Suppressor macrophage (primary cell): ENCODE measurements around the gene NLGN4X.

Source experiments
- DNase-seq, 4 experiments: peaks; one replicate each; pipeline ENCODE4 v3.0.0-alpha.2; 2020 to 2022

NLGN4X gene

DNA sequence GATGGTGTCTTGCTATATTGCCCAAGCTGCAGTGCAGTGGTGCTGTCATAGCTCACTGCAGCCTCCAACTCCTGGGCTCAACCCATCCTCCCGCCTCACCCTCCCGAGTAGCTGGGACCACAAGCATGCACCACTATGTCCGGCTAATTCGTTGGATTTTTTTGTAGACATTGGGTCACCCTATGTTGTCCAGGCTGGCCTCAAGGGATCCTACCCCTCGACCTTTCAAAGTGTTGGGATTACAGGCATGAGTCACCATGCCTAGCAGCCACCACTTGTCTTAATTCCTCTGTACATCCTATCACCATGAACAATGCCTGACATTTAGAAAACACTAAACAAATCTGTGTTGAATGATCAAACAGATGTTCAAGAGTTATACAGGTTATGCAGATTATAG is 76.7 kb downstream of the NLGN4X start:
- DNase-seq, result no peak

DNA sequence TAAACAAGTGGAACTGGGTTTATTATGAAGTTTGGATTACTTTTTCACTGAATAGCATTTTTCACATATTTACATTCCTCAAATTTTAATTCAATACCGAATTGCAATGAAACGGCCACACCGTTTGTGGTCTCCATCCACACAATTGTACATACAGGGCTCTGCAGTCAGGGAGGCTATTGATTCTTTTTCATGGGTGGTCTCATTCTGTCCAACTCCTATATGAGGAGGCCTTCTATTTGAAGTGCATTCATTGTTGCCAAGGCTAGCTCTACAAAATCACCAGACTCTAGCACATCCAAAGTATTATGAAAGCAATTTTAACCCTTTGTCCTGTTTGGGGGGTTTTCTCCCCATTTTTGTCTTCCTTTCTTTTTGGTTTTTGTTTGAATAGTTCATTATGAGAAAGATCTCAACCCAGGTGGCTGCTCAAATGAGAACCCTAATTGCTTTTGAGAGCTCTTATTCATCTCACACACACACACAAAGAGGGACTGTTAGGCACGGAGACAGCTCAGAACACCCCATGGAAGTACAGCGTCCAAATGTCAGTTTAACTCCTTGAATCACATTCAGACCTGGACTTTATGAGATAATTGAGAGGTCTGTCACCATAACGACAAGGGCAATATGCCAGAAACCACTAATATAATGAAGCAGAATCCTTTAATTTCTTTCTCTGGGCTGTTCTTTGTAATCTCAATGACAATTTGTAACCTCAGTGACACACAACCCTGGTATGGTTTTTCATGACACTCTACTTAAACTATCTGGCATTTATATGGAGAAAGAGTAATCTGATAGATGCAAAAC is 79.4 kb downstream of the NLGN4X start:
- no peak for DNase-seq

DNA sequence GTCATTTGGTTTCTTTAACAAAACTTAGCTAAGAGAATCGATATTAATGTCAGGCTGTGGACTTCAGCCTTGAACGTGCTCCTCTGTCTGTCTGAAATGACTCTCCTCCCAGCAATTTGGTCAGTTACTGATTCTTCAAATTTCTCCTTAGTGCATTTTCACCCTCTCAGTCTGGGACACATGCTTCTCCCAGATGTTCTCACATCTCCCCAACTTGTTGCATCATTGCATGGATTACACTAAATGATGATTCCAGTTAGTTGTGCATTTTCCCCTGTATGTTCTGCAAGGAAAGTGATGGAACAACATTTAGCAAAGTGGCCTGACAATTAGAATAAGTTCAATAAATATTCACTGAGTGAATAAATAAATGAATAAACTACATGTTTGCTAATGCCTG is 94.4 kb downstream of the NLGN4X start:
- no peak for DNase-seq

GRCh38 chrX:6132970-6133369 is 95.7 kb downstream of the NLGN4X start:
- no peak for DNase-seq

DNA sequence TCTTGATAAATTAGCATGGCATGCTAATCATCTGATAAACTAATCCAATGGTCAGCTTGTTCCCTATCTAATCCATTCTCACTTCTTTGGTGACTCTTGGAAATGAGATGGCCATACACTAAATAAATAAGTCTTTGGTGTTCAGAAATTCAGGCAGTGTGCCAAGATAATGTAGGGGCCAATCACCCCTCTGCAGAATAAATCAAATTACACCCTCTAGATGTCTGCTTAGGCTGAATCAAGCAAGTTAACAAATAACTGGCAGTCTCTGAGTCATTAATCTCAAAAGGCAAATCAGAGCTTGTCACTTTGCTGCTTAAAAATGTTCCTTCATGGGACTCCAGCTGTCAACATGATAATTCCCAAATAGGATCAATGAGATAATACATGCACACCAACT is 97.4 kb downstream of the NLGN4X start:
- no peak for DNase-seq

GRCh38 chrX:6129195-6129594 is 99.5 kb downstream of the NLGN4X start:
- DNase-seq, result no peak

DNA sequence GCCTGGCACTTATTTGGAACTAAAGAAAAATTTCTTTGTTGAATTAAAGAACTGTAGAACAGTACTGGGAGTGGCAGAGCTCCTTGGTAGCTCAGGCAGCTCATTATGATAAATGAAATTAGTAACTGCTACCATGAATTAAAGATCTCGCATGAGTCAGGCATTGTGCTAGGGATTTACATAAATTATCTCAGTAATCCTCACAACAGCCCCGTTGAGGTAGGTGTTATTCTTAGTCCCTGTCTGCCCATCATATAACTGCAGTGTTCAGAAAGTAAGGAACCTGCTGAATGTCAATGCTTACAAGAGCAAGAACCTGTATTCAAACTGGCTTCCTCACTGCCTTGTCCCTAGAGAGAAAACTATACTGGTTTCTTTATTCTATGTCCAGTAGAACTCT is 108.3 kb downstream of the NLGN4X start:
- no peak for DNase-seq

DNA sequence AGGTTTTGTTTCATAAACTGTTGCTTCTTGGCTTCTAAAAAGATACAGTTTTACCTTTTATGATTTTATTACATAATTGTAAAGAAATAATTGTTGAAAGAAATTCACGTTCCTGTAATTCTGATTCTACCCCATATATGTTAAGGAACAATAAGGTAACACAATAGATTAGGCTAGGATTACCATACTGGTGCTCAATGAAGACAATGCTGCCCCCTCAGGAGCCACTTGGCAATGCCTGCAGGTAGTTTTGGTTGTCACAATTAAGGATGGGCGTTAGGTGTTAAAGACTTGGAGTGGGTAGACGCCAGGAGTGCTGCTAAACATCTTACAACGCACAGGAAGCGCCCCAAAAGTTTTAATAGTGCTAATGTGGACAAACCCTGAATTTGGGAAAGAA is 133.2 kb downstream of the NLGN4X start:
- DNase-seq, result no peak

DNA sequence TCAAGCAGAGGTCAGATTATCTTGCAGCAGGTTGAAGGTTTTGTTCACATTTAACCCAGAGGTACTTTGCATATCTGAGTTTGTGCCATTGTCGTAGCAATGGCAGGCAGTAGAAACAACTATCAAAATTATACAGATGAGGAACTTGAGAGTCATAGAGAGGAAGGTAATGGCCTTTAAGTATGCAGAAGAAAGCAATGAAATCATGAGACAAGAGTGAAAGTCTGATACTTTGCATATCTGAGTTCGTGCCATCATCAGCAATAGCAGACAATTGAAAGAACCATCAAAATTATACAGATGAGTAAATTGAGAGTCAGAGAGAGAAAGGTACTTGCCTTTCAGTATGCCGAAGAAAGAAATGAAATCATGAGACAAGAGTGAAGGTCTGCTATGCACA is 154.1 kb downstream of the NLGN4X start:
- DNase-seq, result no peak

DNA sequence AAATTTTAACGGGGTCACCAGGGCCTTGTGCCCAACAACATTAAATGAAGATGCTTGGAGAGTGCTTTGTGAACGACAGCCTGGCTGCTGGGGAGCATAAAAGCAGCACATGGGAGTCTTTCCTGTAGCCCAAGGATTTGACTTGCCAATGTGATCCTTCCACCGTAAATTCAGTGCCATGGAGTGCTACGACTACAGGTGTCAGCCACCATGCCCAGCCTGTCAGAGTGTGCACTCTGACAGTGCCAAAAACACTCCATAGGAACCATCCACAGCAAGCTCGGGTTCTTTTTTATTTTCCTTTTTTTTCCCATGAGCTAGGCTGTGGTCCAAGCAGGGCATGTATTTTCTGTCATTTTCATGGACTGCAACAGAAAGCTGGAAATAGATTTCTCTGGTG is 156.9 kb downstream of the NLGN4X start:
- no peak for DNase-seq

- DNase-seq, result no peak
These were observed 161.1 kb downstream of the NLGN4X start for GRCh38 chrX:6067600-6067999.

DNA sequence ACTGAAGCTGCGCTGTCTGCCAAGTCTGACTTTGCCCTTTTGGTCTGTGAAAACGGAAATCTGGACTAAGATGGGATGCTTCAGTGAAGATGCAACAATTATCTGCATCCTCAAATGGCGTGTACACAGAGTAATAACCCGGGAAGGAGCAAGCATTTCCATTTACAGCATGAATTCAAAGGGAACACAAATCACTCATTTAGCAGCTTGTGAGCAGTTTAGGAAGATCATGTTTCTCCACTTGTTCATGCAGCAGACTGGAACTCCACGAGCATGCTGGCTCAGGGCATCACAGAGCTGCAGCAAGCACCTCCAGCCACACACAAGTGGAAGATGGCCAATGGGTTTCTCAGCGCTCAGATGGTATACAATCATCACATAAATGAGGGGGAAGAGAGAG is 175.5 kb downstream of the NLGN4X start:
- no peak for DNase-seq

- no peak for DNase-seq
These were observed 176.4 kb downstream of the NLGN4X start for GRCh38 chrX:6052111-6052745.

GRCh38 chrX:6049132-6049531 is 179.5 kb downstream of the NLGN4X start:
- no peak for DNase-seq

- no peak for DNase-seq
These were observed 187.0 kb downstream of the NLGN4X start for GRCh38 chrX:6041630-6042029.

GRCh38 chrX:6029014-6029413 is 199.7 kb downstream of the NLGN4X start:
- no peak for DNase-seq

DNA sequence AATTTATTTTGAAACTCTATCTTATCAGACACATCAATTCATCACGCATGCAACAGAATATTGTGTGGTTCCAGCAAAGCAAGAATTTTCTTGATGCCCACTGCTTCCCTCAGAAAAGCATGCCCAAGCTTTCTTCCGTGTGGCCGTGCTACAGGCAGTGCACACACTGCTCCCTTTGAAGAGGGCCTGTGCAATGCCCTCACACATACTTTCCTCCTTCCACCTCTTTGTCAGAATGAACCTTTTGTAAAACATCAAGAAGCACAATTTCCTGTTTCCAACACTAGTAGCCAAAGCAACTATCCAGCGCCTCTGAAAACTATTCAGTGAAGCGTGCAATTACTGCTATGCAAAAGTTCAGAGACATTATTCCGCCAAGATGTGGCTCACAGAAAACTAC is 201.7 kb downstream of the NLGN4X start:
- DNase-seq, result no peak

GRCh38 chrX:6026429-6026828 is 202.2 kb downstream of the NLGN4X start:
- no peak for DNase-seq

GRCh38 chrX:6024204-6024603 is 204.5 kb downstream of the NLGN4X start:
- DNase-seq, result no peak

GRCh38 chrX:6021316-6022091 is 207.2 kb downstream of the NLGN4X start:
- peak; percentile 13 to 34 (median 25) for DNase-seq

DNA sequence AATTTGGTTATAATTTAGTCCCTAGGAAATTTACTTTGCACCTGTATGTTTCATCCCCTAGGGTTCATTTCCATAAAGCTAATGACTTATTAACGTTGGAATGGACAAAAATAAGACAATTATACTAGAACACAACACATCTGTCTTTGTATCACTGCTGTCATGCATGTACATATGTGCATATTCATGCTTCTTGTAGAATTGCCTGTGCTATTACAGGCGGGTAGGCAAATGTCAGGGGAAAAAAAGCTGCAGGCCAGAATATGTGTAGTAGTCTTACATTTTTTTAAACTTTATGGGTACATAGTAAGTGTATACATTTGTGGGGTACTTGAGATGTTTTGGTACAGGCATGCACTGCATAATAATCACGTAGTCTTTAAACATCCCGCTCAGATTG is 209.6 kb downstream of the NLGN4X start:
- DNase-seq, result no peak

- DNase-seq, result no peak
These were observed 213.2 kb downstream of the NLGN4X start for GRCh38 chrX:6015423-6015822.

DNA sequence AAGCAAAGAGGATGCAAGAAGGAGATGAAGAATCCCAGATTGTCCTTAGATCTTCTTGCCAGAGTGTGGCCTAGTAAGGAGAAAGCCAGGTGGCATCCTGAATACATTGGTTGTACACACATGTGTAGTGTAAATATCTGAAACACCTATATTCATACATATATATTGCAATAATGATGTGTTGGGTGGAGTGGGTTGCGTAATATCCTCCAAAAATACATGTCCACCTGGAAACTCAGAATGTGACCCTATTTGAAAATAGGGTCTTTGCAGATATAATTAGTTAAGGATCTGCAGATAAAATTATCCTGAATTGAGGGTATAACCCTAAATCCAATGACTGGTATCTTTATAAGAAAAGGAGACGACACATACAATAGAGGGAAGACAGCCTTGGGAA is 216.3 kb downstream of the NLGN4X start:
- DNase-seq, result no peak

DNA sequence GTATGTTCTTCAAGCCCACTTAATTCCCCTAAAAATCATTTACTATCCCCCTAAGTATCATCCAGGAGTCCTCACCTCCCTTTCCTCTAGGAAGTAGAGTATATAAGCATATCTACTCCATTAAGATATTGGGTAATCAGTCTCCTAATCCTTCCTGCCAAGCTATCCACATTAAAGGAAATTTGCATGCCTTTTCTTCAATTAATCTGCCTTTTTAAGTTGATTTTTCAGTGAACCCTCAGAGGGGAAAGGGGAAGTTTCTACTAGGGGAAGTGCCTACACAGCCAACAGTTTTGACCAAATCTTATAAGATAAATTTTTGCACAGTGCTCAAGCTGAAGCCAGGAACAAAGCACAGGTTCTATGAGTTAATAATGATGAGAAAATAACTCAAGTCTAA is 222.8 kb downstream of the NLGN4X start:
- no peak for DNase-seq
